NCI-H2196 treated with DMSO at 0.1 percent for 48 hours (cell line): ENCODE results near the gene NR5A1.

Experiments
- DNase-seq: peaks from one replicate; lab custom pipeline; 2025; ENCODE audit not compliant: unreplicated experiment; lab: John Stamatoyannopoulos, UW

NR5A1 gene

GRCh38 chr9:124500028-124500795 lies 7.0 kb downstream of the NR5A1 start:
- no peak for DNase-seq

- DNase-seq = no peak
Observed at GRCh38 chr9:124499216-124499615, 8.0 kb downstream of the NR5A1 start.

- no peak for DNase-seq
Observed at GRCh38 chr9:124498499-124499146, 8.6 kb downstream of the NR5A1 start.

- no peak for DNase-seq
Observed at GRCh38 chr9:124498040-124498439, 9.2 kb downstream of the NR5A1 start.

- DNase-seq = no peak
Observed at GRCh38 chr9:124497441-124497840, 9.8 kb downstream of the NR5A1 start.

GRCh38 chr9:124496463-124496862 lies 10.7 kb downstream of the NR5A1 start:
- no peak for DNase-seq

GRCh38 chr9:124496075-124496449 lies 11.1 kb downstream of the NR5A1 start:
- DNase-seq = no peak

- no peak for DNase-seq
Observed at GRCh38 chr9:124495126-124496074, 11.8 kb downstream of the NR5A1 start.

GRCh38 chr9:124493794-124494479 lies 13.3 kb downstream of the NR5A1 start:
- no peak for DNase-seq

- no peak for DNase-seq
Observed at GRCh38 chr9:124493218-124493617, 14.0 kb downstream of the NR5A1 start.

- DNase-seq = no peak
Observed at GRCh38 chr9:124492818-124493217, 14.4 kb downstream of the NR5A1 start.

- DNase-seq = no peak
Observed at GRCh38 chr9:124491049-124491975, 15.9 kb downstream of the NR5A1 start.

GRCh38 chr9:124490004-124490403 lies 17.2 kb downstream of the NR5A1 start:
- DNase-seq = no peak

- no peak for DNase-seq
Observed at GRCh38 chr9:124489222-124489621, 18.0 kb downstream of the NR5A1 start.

GRCh38 chr9:124488641-124489210 lies 18.5 kb downstream of the NR5A1 start:
- no peak for DNase-seq

- no peak for DNase-seq
Observed at GRCh38 chr9:124487260-124488182, 19.7 kb downstream of the NR5A1 start.

- DNase-seq = no peak
Observed at GRCh38 chr9:124486778-124487259, 20.4 kb downstream of the NR5A1 start.

GRCh38 chr9:124485936-124486335 lies 21.3 kb downstream of the NR5A1 start:
- DNase-seq = no peak
